Hepatocyte (in vitro differentiated cells): ENCODE measurements around the gene CD1D.

Experiments
- EZH2 ChIP-seq: fragments of 200-600 bp; sonication (generic); IDR thresholded peaks from 2 replicates; pipeline ENCODE4 v1.6.1; 2016; ENCODE audit warnings: antibody characterized with exemption, mild to moderate bottlenecking, borderline replicate concordance
- EZH2phosphoT487 ChIP-seq: fragments of 200-600 bp; sonication (generic); IDR thresholded peaks from one replicate; pipeline ENCODE4 v1.6.1; 2018; ENCODE audit warnings: antibody characterized with exemption, mild to moderate bottlenecking, low read depth, moderate library complexity; ENCODE audit not compliant: unreplicated experiment, severe bottlenecking
- TF ChIP-seq, protein P1 (sequence below): fragments of 200-600 bp; sonication (generic); IDR thresholded peaks from 2 replicates; pipeline ENCODE4 v1.5.1; 2016; ENCODE audit warnings: antibody characterized with exemption, mild to moderate bottlenecking; ENCODE audit not compliant: poor library complexity

DNA sequence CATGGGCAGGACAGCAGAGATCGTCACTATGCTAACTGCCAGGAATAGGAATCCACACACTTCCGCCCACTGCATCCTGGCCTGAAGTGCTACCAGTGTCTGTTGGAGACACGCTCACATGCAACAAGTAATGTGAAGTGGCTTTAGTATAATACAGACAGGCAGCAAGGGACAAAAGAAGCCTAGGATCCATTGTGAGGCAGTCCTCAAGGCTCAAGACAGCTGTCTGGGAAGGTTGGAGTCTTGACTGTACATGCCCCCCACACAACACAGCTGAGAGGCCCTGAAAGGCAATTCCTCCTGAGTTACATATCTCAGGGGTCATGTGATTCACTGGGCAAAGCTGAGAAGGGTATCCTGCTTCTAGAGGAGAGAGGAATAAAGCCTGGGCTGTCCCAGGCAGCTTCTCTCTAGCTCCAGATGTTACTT lies 39.9 kb upstream of the CD1D start:
- TF ChIP-seq, protein P1, sequence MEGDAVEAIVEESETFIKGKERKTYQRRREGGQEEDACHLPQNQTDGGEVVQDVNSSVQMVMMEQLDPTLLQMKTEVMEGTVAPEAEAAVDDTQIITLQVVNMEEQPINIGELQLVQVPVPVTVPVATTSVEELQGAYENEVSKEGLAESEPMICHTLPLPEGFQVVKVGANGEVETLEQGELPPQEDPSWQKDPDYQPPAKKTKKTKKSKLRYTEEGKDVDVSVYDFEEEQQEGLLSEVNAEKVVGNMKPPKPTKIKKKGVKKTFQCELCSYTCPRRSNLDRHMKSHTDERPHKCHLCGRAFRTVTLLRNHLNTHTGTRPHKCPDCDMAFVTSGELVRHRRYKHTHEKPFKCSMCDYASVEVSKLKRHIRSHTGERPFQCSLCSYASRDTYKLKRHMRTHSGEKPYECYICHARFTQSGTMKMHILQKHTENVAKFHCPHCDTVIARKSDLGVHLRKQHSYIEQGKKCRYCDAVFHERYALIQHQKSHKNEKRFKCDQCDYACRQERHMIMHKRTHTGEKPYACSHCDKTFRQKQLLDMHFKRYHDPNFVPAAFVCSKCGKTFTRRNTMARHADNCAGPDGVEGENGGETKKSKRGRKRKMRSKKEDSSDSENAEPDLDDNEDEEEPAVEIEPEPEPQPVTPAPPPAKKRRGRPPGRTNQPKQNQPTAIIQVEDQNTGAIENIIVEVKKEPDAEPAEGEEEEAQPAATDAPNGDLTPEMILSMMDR, result no peak
- no peak for TF ChIP-seq EZH2
- TF ChIP-seq EZH2phosphoT487, result no peak
